ENCODE data around the gene COA8.

DNA sequence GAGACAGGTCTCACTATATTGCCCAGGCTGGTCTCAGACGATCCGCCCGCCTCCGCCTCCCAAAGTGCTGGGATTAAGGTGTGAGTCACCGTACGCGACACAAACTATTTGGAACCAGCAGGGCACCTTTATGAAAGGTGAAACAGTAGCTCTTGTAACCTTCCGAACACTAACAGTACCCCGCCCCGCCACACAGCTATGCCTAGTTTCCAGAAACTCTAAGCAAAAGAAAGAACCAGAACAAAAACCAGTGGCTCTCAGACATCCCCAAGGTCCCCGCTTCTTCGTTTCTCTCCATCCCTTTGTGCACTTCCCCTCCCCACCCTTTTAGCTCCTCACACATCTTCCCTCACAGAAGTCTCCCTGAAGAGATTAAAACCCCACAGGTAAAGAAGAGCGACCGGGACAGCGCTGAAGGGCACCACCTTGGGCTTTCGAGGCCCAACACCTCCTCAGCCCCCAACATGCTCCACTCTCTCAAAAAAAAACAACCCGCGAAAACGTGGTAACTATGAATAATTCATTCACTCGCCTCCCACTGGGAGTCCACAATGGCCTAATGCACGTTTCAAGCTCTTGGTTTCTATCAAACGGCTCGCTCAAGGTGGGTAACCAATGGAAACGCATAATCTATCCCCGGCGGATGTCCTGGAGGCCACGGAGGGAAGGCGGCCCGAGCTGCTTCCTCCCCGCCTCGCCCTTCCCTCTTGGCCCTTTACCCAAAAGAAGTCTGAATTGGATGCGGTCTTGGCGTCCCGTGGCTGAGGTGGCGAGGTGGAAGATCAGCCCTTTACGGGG is 1.2 kb upstream of the COA8 start:
- TF ChIP-seq, protein P1, sequence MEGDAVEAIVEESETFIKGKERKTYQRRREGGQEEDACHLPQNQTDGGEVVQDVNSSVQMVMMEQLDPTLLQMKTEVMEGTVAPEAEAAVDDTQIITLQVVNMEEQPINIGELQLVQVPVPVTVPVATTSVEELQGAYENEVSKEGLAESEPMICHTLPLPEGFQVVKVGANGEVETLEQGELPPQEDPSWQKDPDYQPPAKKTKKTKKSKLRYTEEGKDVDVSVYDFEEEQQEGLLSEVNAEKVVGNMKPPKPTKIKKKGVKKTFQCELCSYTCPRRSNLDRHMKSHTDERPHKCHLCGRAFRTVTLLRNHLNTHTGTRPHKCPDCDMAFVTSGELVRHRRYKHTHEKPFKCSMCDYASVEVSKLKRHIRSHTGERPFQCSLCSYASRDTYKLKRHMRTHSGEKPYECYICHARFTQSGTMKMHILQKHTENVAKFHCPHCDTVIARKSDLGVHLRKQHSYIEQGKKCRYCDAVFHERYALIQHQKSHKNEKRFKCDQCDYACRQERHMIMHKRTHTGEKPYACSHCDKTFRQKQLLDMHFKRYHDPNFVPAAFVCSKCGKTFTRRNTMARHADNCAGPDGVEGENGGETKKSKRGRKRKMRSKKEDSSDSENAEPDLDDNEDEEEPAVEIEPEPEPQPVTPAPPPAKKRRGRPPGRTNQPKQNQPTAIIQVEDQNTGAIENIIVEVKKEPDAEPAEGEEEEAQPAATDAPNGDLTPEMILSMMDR (IDR thresholded peaks at IDR 0.05) = no peak
- no peak for TF ChIP-seq POLR2A (IDR thresholded peaks at IDR 0.05)
